Upper lobe of left lung (tissue), 6 donors: ENCODE results near the gene APMAP. TPM values are rescaled to one million over a fixed set of nuclear protein-coding genes. Genes with fewer than 3 reads are reported as not detected.

ENCODE experiments used
- ATAC-seq, 2 donors: fragments of 200-7000 bp; cut with Tn5 transposase; one replicate each; pipeline ENCODE4 v1.9.1; 2022; ENCODE audit warnings: mild to moderate bottlenecking in 2 of 2, moderate library complexity in 2 of 2; ENCODE audit not compliant: low FRiP score in 2 of 2
- DNase-seq, 2 donors: peaks; one replicate each; pipeline ENCODE4 v3.0.0-alpha.2; 2019 to 2020
- H3K27ac ChIP-seq, 4 donors: fragments of 200-600 bp; sonication (generic); one replicate each; pipeline ENCODE4 v1.5.1; 2016 to 2019
- H3K27me3 ChIP-seq, 4 donors: fragments of 200-600 bp; sonication (generic); one replicate each; pipeline ENCODE4 v1.5.1; 2017 to 2019
- H3K36me3 ChIP-seq, 4 donors: fragments of 200-600 bp; sonication (generic); one replicate each; pipeline ENCODE4 v1.5.1; 2016 to 2019
- H3K4me1 ChIP-seq, 4 donors: fragments of 200-600 bp; sonication (generic); one replicate each; pipeline ENCODE4 v1.5.1; 2018 to 2019
- H3K4me3 ChIP-seq, 4 donors: fragments of 200-600 bp; sonication (generic); one replicate each; pipeline ENCODE4 v1.5.1; 2017 to 2019; ENCODE audit warnings: mild to moderate bottlenecking in 2 of 4, moderate library complexity in 1 of 4
- H3K9me3 ChIP-seq, 4 donors: fragments of 200-600 bp; sonication (generic); one replicate each; pipeline ENCODE4 v1.5.1; 2018 to 2019
- EP300 ChIP-seq, 4 donors: sonication (generic); formaldehyde crosslinking; IDR thresholded peaks; one replicate each; pipeline ENCODE4 v1.5.1; 2017; ENCODE audit warnings: antibody characterized with exemption in 4 of 4, control low read depth in 2 of 4
- POLR2A ChIP-seq, 4 donors: fragments of 450-650 bp; IDR thresholded peaks; one replicate each; pipeline ENCODE4 v1.5.1; 2016 to 2017; ENCODE audit warnings: antibody characterized with exemption in 4 of 4, mild to moderate bottlenecking in 2 of 4
- POLR2AphosphoS5 ChIP-seq, 2 donors: sonication (generic); formaldehyde crosslinking; IDR thresholded peaks; one replicate each; pipeline ENCODE4 v1.5.1; 2017; ENCODE audit warnings: antibody characterized with exemption in 2 of 2
- WGBS, 2 donors: methylation state at CpG; one replicate each; pipeline ENCODE4 v1.1.5; 2017 to 2018; 5-methylcytosine and 5-hydroxymethylcytosine counted together
- total RNA-seq, 6 donors: library from RNA; depleted of rRNA in 4 of 6; stranded (reverse); fragments of >200 nt in 4 of 6; gene quantifications; one replicate each; pipeline versions ENCODE4 v1.1.0 to v1.2.1, GENCODE V29; 2016 to 2021
- TF ChIP-seq, protein P1 (sequence below), 6 experiments: fragments of 450-650 bp in 4 of 6; fragments of 200-600 bp in 2 of 6; sonication (generic) in 2 of 6; IDR thresholded peaks; one replicate each; pipeline ENCODE4 v1.5.1; 2016 to 2019; ENCODE audit warnings: antibody characterized with exemption in 6 of 6
- donor health status: DM: no; HTN: no; CAD: no; lungs with moderate emphysema.
- donor health status: DM: no; HTN: yes; CAD: no; lungs with severe emphysema.

The APMAP gene
- total RNA-seq, 6 donors from 2014 or later = 31.4 to 80.1 (median 55.5) TPM

DNA sequence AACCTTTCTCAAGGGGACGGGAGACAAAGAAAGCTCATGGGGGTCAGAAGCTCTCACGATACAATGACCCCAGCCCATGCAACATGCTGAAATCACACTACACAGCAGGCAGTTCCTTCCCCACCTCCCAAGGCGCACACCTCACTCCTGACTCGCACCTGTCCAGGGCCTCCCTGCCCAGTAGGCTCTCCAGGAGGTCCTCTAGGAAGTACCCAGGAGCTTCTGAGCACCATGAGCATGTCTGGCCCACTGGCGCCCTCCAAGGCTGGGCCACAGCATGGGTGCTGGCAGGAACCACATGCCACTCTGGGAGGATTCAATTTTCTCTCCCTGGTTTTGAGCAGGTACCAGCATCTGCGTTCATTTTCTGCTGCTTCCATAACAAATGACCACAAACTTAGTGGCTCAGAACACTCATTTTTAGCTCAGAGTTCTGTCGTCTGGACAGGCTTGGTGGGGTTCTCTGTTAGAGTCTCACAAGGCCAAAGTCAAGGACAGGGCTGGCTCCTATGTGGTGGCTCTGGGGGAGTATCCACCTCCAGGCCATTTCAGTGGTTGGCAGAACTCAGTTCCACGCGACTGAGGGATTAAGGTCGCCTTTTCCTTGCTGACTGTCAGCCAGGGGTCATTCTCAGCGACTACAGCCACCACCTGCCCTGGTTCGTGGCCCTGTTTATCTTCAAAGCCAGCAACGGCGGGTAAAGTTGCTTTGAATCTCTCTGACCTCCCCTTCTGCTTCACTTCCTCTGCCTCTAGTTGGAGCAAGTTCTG lies 32.7 kb upstream of the APMAP start:
- Histone ChIP-seq H3K36me3 (peaks cover 0 to 22% (median 17%) of the 10 kb centered on the region in 4 donors), H3K4me1 (peaks cover 4 to 15% (median 5%) of the 10 kb centered on the region in 4 donors), H3K27me3 (no peaks in the 10 kb centered on the region), H3K9me3 (no peaks in the 10 kb centered on the region), H3K4me3 (no peak overlapping the region), H3K27ac (no peak overlapping the region)
- 86 to 87% methylated on average over 9 to 14 of the region's 14 CpGs for WGBS, 2 donors
- DNase-seq = peak in 1 of 2 donors; percentile 3
- TF ChIP-seq, protein P1, sequence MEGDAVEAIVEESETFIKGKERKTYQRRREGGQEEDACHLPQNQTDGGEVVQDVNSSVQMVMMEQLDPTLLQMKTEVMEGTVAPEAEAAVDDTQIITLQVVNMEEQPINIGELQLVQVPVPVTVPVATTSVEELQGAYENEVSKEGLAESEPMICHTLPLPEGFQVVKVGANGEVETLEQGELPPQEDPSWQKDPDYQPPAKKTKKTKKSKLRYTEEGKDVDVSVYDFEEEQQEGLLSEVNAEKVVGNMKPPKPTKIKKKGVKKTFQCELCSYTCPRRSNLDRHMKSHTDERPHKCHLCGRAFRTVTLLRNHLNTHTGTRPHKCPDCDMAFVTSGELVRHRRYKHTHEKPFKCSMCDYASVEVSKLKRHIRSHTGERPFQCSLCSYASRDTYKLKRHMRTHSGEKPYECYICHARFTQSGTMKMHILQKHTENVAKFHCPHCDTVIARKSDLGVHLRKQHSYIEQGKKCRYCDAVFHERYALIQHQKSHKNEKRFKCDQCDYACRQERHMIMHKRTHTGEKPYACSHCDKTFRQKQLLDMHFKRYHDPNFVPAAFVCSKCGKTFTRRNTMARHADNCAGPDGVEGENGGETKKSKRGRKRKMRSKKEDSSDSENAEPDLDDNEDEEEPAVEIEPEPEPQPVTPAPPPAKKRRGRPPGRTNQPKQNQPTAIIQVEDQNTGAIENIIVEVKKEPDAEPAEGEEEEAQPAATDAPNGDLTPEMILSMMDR (IDR thresholded peaks at IDR 0.05) = no peak
- no peak for TF ChIP-seq POLR2A (IDR thresholded peaks at IDR 0.05)
- TF ChIP-seq POLR2AphosphoS5 (IDR thresholded peaks at IDR 0.05) = no peak
- no peak for TF ChIP-seq EP300 (IDR thresholded peaks at IDR 0.05)
- ATAC-seq = no peak

DNA sequence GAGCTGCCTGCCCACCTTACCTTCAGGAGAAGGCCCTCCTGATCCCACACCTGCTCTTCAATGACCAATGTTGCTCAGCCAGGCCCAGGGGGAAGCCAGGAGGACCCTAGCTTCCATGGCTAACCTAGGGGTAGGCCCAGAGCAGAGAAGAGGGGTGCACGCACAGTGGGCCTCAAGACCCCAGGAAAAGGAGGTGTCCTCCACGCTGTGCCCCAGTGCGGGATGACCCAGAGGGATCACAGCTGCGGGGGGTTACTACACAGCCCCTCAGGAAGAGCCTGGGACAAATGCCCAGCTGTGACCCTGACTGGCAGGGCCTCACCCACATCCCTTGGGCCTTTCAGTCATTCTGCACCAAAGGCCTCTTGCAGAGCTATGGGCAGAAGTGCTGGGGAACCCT lies 31.6 kb upstream of the APMAP start:
- Histone ChIP-seq H3K27ac (no peak overlapping the region), H3K9me3 (no peaks in the 10 kb centered on the region), H3K4me1 (peaks cover 4 to 15% (median 8%) of the 10 kb centered on the region in 4 donors), H3K4me3 (no peak overlapping the region), H3K36me3 (peaks cover 0 to 28% (median 18%) of the 10 kb centered on the region in 4 donors), H3K27me3 (no peaks in the 10 kb centered on the region)
- ATAC-seq (peak in 1 of 2 donors; percentile 13), DNase-seq (peak in 1 of 2 donors; percentile 17)
- TF ChIP-seq, protein P1 (IDR thresholded peaks at IDR 0.05) = no peak
- TF ChIP-seq EP300 (IDR thresholded peaks at IDR 0.05) (no peak), POLR2A (IDR thresholded peaks at IDR 0.05) (no peak), POLR2AphosphoS5 (IDR thresholded peaks at IDR 0.05) (no peak)
- WGBS, 2 donors = 89 to 98% methylated on average over 4 of the region's 4 CpGs

DNA sequence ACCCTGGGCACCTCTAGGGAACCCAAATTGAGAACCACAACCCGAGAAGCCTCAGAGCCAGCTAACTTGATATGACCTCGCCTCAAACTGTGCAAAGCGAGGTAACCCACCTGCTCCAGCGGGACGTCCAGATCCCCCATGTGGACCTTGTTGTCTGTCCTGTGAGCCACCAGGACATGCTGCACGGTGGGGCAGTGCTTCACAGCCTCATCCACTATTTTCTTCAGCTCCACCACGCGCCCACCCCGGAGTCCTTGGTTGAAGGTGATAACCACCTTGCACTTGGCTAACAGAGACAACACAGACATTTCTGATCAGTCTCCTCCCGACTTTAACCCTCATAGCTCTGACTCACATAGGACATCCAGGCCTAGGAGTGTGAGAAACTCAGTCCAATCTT lies 30.8 kb upstream of the APMAP start:
- Histone ChIP-seq H3K4me3 (no peak overlapping the region), H3K9me3 (no peaks in the 10 kb centered on the region), H3K27me3 (no peaks in the 10 kb centered on the region), H3K4me1 (peaks cover 5 to 19% (median 13%) of the 10 kb centered on the region in 4 donors), H3K27ac (no peak overlapping the region), H3K36me3 (peaks cover 0 to 34% (median 18%) of the 10 kb centered on the region in 4 donors)
- DNase-seq (peak in 1 of 2 donors; percentile 6), ATAC-seq (no peak)
- WGBS, 2 donors = 85 to 97% methylated on average over 9 to 10 of the region's 10 CpGs
- TF ChIP-seq POLR2AphosphoS5 (IDR thresholded peaks at IDR 0.05) = no peak
- TF ChIP-seq, protein P1 (IDR thresholded peaks at IDR 0.05) = no peak
- TF ChIP-seq POLR2A (IDR thresholded peaks at IDR 0.05) = no peak
- no peak for TF ChIP-seq EP300 (IDR thresholded peaks at IDR 0.05)

DNA sequence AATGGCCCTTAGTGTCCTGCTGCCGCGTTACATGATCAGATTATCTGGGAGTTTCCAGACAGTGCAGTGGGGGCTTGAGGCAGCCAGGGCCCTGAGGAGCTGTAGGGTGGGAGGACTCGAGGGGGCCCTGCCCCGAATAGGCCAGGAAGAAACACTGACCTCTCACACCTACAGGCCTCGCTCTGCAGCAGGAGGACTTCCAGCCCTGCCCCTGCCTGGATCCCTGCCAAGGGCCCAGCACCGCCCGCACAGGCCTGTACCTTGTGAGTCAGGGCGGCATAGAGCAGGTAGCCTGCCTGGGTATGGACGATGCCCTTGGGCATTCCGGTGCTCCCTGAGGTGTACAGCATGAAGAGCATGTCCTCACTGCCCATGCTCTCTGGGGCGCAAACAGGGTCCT lies 30.1 kb upstream of the APMAP start:
- Histone ChIP-seq H3K27me3 (no peaks in the 10 kb centered on the region), H3K27ac (no peak overlapping the region), H3K9me3 (no peaks in the 10 kb centered on the region), H3K36me3 (peaks cover 0 to 37% (median 18%) of the 10 kb centered on the region in 4 donors), H3K4me1 (peaks cover 5 to 26% (median 17%) of the 10 kb centered on the region in 4 donors), H3K4me3 (no peak overlapping the region)
- 76% methylated on average over 6 to 11 of the region's 11 CpGs for WGBS, 2 donors
- ATAC-seq (peak; percentile 38 to 60), DNase-seq (peak; percentile 79 to 89)
- TF ChIP-seq, protein P1 (IDR thresholded peaks at IDR 0.05) = no peak
- no peak for TF ChIP-seq EP300 (IDR thresholded peaks at IDR 0.05)
- no peak for TF ChIP-seq POLR2A (IDR thresholded peaks at IDR 0.05)
- TF ChIP-seq POLR2AphosphoS5 (IDR thresholded peaks at IDR 0.05) = no peak
